BJ (cell line): ENCODE results near the gene SPRY4. TPM values are rescaled to one million over a fixed set of nuclear protein-coding genes. Genes with fewer than 3 reads are reported as not detected.

Experiments
- CTCF ChIA-PET: fragments of 350-600 bp; formaldehyde crosslinking; extraction: SDS; loops from one replicate; lab custom pipeline; 2021; ENCODE audit warnings: antibody characterized with exemption, inconsistent platforms; lab: Yijun Ruan, JAX
- POLR2A ChIA-PET: fragments of 300-600 bp; sonication (Branson Sonifier 250); formaldehyde crosslinking; extraction: SDS; loops from one replicate; lab custom pipeline; 2021; ENCODE audit warnings: antibody characterized with exemption; lab: Charles Lee
- DNase-seq: peaks from one replicate; pipeline ENCODE4 v3.0.0-alpha.2; 2011; ENCODE audit warnings: low read depth
- H3K27me3 ChIP-seq: 2 replicates; pipeline ENCODE4 v1.6.0; 2011; ENCODE audit warnings: low read length; ENCODE audit not compliant: control insufficient read depth, insufficient read depth
- H3K36me3 ChIP-seq: 2 replicates; pipeline ENCODE4 v1.5.1; 2011; ENCODE audit warnings: low read length; ENCODE audit not compliant: control insufficient read depth, insufficient read depth
- H3K4me3 ChIP-seq: 2 replicates; pipeline ENCODE4 v1.5.1; 2011; ENCODE audit warnings: low read depth, mild to moderate bottlenecking, control low read depth, low read length
- polyA plus RNA-seq: library from polyadenylated mRNA; depleted of rRNA; stranded (reverse); fragments of >200 nt; gene quantifications from 2 replicates; pipeline ENCODE4 v1.2.3, GENCODE V29; 2011
- TF ChIP-seq, protein P1 (sequence below): IDR thresholded peaks from 2 replicates; pipeline ENCODE4 v1.5.1; 2011; ENCODE audit warnings: low read depth, mild to moderate bottlenecking, control low read depth, inconsistent platforms, low read length, moderate library complexity; ENCODE audit not compliant: insufficient read depth

SPRY4 gene
- polyA plus RNA-seq, 1 experiment = 13.0 TPM

DNA sequence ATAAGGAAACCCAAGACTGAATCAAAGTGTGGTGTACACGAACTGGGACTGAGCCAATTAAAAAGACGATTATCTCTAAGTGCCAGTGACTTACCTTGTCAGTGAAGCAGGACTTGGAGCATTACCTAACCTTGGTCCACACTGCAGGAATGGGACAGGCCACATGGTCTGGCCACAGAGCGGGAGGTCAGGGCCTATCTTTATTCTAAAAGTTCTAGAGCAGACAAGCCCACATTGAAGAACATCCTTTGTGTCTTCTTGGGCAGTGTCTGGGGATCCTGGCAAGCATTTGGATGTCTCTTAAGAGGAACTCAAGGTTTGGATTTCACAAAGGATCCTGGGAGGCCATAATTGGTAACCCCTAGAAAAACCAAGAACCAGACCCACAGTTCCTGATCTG, 16.5 kb downstream of the SPRY4 start:
- peaks cover 19% of the 10 kb centered on the region for H3K36me3 ChIP-seq
- POLR2A ChIA-PET = no interaction called here

GRCh38 chr5:142307146-142307890, 17.5 kb downstream of the SPRY4 start:
- DNase-seq = no peak
- Histone ChIP-seq H3K4me3 (no peak overlapping the region), H3K36me3 (peaks cover 15% of the 10 kb centered on the region), H3K27me3 (no peaks in the 10 kb centered on the region)
- POLR2A ChIA-PET = no interaction called here
- TF ChIP-seq, protein P1, sequence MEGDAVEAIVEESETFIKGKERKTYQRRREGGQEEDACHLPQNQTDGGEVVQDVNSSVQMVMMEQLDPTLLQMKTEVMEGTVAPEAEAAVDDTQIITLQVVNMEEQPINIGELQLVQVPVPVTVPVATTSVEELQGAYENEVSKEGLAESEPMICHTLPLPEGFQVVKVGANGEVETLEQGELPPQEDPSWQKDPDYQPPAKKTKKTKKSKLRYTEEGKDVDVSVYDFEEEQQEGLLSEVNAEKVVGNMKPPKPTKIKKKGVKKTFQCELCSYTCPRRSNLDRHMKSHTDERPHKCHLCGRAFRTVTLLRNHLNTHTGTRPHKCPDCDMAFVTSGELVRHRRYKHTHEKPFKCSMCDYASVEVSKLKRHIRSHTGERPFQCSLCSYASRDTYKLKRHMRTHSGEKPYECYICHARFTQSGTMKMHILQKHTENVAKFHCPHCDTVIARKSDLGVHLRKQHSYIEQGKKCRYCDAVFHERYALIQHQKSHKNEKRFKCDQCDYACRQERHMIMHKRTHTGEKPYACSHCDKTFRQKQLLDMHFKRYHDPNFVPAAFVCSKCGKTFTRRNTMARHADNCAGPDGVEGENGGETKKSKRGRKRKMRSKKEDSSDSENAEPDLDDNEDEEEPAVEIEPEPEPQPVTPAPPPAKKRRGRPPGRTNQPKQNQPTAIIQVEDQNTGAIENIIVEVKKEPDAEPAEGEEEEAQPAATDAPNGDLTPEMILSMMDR = no peak
- CTCF ChIA-PET = interaction anchor here (0.6 to 1.6 kb wide), 4 partner anchors 10 to 242 kb away, joined by 3 to 5 read pairs (median 4); no protein-coding TSS in a partner anchor

More for the DNA sequence above, 16.5 kb downstream of the SPRY4 start:
- Histone ChIP-seq H3K27me3 (no peaks in the 10 kb centered on the region), H3K4me3 (no peak overlapping the region)
- CTCF ChIA-PET = no interaction called here
- TF ChIP-seq, protein P1 = no peak
- no peak for DNase-seq

GRCh38 chr5:142306077-142306502, 18.7 kb downstream of the SPRY4 start:
- CTCF ChIA-PET = interaction anchor here (1.6 kb wide), 1 partner anchor 9 kb away, joined by 4 read pairs; no protein-coding TSS in a partner anchor
- POLR2A ChIA-PET = no interaction called here

DNA sequence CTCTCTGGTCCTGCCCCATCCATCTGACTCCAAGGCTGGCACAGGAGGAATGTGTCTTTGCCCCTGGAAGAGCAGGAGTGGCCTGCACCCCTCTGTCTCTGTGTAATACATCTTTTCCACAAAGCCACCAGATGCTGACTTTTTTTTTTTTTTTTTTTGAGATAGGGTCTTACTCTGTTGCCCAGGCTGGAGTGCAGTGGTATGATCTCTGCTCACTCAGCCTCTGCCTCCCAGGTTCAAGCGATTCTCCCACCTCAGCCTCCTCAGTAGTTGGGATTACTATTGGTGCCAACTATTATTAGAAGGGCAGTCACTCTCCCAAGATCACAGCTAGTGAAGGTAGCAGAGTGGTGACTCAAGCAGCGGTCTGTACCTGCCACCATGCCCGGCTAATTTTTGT, 19.6 kb downstream of the SPRY4 start:
- peaks cover 5% of the 10 kb centered on the region; the same call in 1 of the 2 replicates for H3K36me3 ChIP-seq
- no peaks in the 10 kb centered on the region for H3K27me3 ChIP-seq
- TF ChIP-seq, protein P1 = no peak
- POLR2A ChIA-PET = no interaction called here
- no peak for DNase-seq
- CTCF ChIA-PET = interaction anchor here (1.6 kb wide), 1 partner anchor 244 kb away, joined by 6 read pairs; no protein-coding TSS in a partner anchor
- H3K4me3 ChIP-seq = no peak overlapping the region

More at GRCh38 chr5:142306077-142306502, 18.7 kb downstream of the SPRY4 start:
- peaks cover 10% of the 10 kb centered on the region for H3K36me3 ChIP-seq
- H3K4me3 ChIP-seq = no peak overlapping the region
- TF ChIP-seq, protein P1 = no peak
- DNase-seq = no peak
- H3K27me3 ChIP-seq = no peaks in the 10 kb centered on the region

- CTCF ChIA-PET = interaction anchor here (0.6 to 1.6 kb wide), 4 partner anchors 21 to 245 kb away, joined by 3 to 6 read pairs (median 3); partner anchors contain the start of gene SPRY4
- DNase-seq = no peak
- POLR2A ChIA-PET = interaction anchor here (0.6 kb wide), 1 partner anchor 8 kb away, joined by 3 read pairs; no protein-coding TSS in a partner anchor
- TF ChIP-seq, protein P1 = no peak
- Histone ChIP-seq H3K4me3 (no peak overlapping the region), H3K36me3 (peaks cover 2% of the 10 kb centered on the region; the same call in 1 of the 2 replicates), H3K27me3 (no peaks in the 10 kb centered on the region)
Observed at GRCh38 chr5:142304013-142304701, 20.7 kb downstream of the SPRY4 start.
